Measurements from ENCODE around the gene SPATA22.

- no peak for TF ChIP-seq POLR2A (IDR thresholded peaks at IDR 0.05; ENCODE audit: low read length)
- TF ChIP-seq GATA1 (IDR thresholded peaks at IDR 0.05; ENCODE audit: low read depth, low read length), result no peak
Observed at GRCh38 chr17:3448059-3448665, 23.5 kb downstream of the SPATA22 start.

Data from erythroblast (primary cell).